AG08395 (cell line): ENCODE results near the gene TMEM126B.
"Not testable (repeated sequence)": the region's sequence is repeated elsewhere in the genome, so short reads cannot be mapped to it uniquely, and the experiment has no call there.

Experiments used
- DNase-seq: peaks from one replicate; pipeline ENCODE4 v3.0.0; 2012; ENCODE audit warnings: mixed read lengths, low spot score

The TMEM126B gene

DNA sequence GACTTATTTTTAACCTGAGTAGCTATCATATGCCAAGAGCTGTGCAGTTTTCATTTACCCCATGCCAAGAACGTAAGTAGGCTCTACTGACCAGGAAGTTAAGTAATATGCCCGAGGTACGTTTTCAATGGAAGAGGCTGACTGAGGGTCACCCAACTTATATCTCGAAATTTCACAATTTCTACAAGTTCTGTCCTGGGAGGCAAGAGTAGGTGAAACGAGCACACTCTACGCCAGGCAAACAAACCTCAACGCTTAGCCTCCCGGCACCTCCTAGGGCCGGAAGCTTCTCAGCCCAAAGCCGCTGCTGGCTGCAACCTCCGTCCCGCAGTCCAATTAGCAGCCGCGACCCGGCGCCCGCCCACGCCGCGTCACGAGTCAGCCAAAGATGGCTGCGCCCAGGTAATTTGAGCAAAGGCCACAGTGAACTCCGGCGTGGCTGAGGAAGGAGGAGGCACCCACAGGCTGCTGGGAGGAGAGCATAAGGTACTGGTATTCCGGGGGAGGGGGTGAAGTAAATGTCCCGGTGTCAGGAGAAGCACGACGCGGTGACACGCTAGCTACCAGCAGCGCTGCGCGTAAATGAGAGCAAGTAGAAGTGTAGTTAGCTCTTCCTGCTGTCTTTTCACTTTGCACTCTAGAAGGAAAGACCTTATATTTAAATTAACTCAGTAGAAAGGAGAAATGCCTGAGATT, 19.4 kb downstream of the TMEM126B start, which contains the start of gene TMEM126A:
Gene TMEM126A, plus strand, starts transcription at position 364 of the 696 bp plus-strand sequence. CDS start 2,289 bp downstream, outside the sequence.
- peak; percentile 89 for DNase-seq

DNA sequence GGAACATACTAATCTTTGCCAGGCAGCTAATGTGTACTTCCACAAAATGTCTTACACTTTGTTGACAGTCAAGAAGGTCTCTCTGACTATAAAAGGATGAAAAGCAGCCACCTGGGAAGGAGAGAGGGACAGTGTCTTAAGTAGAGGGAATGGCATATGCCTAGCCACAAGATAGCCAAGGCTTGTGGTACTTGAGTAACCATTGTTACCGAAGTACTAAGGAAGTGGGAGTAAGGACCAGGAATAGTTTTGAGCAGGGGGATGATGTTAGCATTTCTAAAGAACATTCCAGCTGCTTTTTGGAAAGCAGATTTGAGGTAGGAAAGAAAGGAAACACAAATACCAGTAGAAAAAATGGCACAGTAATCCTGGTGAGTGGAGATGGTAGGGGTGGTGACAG, 22.7 kb downstream of the TMEM126B start:
- no peak for DNase-seq

DNA sequence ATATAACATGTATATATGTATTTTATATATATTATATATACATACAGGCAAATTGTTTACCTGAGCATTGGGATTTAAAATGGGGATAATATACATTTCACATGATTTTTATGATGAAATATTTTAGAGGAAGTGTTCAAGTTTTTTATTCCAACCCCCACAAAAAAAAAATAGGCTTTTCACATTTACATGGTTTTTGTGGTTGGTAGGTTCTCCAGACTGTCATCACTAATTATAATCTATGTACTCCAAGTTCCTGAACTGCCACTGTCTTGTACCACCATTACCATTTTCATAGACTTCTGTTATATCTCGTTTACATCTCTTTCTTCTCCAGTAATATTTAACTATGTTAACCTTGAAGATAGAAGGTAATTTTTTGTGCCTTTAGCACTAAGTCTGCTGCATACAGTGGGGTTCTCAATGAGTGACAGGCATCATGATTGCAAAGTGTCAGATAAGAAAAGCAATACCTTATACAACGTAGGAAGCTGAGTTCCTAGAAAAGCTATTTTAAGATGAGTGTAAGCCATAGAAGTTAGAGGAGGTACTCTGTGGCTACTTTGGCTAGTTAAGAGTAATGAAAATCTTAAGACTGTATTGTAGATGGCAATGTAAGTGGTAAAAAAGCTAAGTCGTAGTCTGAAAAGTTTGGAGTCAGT, 24.5 kb downstream of the TMEM126B start:
- no peak for DNase-seq

DNA sequence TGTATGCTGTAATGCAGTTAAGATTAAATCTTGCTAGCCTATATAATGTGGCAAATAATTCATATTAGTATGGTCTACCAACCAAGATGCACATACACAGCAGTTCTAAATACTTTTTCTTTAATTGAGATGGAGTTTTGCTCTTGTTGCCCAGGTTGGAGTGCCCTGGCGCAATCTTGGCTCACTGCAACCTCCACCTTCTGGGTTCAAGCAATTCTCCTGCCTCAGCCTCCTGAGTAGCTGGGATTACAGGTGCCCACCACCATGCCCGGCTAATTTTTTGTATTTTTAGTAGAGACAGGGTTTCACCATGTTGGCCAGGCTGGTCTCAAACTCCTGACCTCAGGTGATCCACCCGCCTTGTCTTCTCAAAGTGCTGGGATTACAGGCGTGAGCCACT, 25.9 kb downstream of the TMEM126B start:
- not testable (repeated sequence) for DNase-seq

DNA sequence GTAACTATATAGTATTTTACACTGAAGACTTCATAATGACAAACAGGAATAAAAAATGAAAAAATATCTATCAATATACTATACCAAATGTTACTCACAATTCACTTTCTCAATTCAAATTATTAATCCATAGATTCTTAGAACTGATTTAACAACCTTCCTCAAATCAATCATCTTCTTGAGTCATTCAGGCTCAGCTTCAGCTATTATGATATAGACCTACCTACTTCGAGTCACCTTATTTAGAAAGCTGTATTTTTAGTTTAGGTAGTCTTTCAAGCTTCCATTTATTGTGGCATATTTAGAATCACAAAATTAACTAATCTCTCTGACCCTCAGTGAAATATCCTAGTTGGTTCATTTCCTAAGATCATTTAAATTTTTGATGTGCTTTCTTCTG, 28.4 kb downstream of the TMEM126B start:
- no peak for DNase-seq

DNA sequence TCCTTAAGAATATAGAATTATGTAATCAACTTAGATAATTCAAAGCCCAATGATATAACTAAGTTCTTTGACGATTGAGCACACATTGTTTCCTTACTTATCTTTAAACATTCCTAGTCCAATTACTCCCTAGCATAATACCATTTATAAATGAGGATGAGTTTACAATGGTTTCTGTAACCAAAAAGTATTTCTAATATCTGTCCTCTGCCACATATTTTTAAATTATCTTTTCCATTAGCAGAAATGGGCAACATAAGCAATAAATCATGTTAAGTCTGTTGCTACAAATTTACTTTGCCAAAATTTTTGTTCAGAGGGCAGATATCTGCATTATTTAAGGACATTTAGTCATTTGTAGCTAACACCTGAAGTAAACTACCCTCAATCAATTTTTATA, 29.8 kb downstream of the TMEM126B start:
- no peak for DNase-seq

DNA sequence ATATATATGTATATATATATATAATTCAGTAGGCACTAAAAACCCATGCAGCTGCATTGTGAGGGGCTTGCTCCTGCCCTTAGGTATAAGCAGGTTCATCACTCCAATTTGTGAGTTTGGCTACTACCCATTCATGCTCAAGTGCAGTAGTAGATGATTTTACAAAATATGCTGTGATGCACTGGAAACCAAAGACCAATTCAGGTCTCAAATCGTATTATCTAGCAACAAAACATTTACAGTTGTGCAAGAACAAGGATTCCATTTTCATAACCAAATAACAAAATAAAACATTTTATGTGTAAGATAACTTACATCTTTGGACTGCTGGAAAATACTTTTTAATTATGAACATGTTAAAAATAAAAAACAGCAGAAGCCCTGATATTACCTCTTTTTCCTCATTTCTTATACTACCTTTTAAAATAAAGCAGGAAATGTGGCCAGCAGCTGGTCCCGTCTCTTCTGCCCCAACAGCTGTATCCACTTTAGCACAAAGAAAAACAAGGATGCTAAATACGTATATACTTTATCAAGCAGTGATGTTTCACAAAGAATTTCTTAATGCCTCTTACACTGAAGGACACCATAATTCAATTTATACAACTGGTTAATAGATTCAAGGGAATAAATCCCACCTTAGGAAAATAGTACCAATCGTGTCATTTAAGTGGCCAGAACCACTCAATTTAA, 33.7 kb downstream of the TMEM126B start:
- peak; percentile 17 for DNase-seq

DNA sequence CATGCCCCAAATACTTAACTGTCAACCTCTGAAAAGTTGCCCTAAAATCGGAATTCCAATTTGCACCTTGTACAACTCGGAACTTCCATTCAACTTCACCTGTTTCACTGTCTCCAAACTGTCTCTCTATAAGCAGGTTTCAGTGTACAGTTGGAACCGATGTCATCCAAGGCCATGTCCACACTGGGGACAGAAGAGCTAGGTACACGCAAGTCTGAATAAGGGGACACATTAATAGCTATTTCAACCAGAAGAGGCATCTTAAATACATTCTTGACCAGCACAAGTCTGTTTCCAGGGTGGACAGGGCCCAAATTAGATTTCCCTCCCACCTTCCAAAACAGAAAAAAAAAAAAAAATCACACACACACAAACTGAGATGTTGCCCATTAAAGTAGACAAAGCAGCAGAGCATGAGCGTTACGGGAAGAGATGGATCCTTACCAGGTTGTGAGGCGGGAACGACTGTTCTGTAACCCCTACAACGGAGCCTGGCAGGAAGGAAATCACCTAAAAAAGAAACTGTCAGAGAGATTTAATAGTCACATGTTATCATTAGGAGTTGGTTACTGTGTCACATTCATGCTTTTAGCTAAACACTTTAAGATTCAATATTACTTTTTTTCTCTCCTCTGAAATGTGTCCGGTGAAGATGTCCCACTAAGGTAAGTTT, 34.8 kb downstream of the TMEM126B start:
- DNase-seq = peak; percentile 10

DNA sequence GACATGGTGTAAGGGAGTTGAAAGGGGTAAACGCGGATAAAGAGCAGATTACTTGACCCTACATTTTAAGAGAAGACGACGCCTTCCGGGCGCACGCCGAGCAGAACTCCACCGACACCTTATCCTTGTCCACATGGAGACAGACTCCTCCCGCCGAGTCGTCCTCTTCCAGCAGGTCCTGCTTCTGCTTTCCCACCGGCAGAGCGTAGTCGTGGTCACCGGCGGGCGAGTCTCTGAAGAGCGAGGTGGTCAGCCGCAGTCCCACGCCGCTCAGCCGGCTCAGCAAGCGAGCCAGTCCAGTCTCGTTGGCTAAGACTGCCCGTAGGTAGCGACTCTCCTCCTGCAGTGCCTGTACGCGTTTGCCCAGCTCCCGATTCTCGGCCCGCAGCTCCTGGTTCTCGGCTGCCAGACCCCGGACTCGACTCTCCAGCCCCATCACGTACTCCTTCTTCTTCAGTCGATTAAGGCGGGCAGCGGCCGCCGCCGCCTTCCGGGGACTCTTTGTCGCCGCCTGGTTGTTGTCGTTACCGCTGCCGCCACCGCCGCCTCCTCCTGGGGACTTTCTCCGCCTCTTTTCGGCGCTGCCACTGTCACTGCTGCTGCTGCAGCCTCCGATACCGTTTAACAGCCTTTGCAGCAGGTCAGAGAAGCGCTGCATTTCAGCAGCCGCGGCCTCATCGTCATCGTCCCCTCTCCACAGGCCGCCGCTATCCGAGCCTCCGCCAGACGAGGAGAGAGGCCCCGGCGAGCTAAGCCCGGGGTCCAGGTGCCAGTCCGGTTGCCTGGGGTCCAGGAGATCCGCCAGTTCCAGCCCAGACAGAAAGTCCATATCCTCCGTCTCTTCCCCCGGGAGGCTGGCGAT, 35.6 kb downstream of the TMEM126B start:
- peak; percentile 57 for DNase-seq

DNA sequence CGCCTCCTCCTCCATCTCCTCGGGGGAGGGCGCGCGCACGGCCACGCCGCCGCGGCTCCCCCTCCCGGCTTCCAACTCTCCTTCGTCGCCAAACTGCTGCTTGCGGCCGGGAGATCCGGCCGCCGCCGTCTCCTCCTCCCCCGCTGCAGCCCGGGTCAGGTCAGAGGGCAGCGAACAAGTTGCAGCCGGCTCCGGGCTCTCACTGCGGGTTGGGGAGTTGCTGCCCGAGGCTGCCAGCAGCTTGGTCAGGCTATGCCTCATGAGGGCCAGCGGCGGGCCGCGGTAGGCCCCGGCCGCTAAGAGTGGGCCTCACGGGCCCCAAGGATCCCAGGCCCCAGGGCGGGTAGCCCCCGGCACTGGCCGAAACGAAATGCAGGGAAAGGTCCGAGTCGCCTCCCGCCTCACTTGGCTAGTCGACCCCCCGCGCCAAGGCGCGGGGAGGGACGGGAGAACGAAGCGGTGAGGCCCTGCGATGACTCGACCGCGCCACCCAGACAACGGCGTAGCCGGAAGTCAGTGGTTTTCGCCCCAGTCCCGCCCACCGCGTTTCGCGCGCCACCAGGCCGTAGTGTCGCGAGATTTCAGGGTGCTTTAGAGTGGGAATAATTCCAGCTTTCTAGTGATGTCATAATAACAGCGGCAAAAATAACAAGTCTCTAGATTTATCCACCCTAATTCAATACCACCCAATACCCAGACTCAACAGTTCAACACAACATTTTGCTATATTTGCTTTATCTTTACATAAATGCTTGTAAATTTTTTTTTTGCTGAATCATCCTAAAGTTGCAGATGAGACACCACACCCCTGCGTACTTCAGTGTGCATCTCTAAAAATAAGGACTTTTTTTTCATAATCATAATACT, 36.5 kb downstream of the TMEM126B start, which contains the start of gene CREBZF:
Gene CREBZF, minus strand, starts transcription at position 515 of the 867 bp plus-strand sequence. Its CDS starts 254 bp downstream, at position 261.
- peak; percentile 95 for DNase-seq

DNA sequence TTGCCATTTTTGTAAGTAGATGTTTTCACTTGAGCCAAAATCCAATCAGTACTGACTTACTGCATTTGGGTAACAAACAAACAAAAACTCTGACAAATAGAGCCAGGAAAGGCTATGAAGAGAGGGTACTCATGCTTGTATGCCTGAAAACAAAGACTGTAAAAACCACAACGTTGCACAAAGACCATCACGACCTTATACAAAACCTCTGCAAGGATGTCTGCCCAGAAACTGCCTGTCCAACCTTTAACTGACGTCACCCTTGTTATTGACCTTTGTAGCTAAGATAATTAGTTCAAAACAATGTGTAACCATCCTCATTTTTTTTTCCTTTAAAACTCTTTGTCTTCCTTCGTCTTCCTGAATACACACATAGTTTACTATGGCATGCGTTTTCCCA, 37.3 kb downstream of the TMEM126B start:
- DNase-seq = no peak

DNA sequence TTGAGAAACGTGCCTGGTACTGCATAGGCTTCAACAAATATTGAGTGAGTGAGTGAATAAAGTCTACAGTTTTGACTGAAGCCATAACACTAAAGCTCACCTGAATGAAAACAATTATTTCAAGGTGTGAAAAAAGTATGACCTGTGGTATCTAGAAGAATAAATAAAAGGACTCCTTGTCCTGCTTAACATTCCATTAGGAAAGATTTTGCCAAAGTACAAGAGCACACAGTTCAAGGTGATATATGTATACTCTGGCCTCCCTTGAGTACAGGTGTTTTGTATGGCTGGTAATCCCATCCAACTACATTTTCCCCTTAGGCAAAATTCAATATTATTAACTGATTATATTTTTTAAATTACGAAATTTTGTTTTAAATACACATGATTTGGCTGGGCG, 38.3 kb downstream of the TMEM126B start:
- DNase-seq = no peak

DNA sequence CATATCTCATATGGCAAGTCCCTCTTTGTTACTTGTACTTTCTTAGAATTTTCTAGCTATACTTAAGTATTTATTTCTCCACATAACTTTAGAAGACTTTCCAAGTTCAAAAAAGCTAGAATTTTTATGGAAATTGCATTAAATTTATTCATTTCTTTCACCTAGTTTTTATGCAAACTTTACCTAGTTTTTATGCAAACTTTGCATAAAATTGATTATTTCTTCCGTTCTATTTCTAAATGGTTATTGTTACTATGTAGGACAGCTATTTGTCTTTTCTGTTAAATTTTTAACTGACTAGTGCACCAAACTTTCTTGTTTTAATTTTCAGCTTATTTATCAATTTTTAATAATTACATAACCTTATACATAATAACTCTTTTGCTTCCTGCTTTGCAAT, 39.8 kb downstream of the TMEM126B start:
- no peak for DNase-seq

DNA sequence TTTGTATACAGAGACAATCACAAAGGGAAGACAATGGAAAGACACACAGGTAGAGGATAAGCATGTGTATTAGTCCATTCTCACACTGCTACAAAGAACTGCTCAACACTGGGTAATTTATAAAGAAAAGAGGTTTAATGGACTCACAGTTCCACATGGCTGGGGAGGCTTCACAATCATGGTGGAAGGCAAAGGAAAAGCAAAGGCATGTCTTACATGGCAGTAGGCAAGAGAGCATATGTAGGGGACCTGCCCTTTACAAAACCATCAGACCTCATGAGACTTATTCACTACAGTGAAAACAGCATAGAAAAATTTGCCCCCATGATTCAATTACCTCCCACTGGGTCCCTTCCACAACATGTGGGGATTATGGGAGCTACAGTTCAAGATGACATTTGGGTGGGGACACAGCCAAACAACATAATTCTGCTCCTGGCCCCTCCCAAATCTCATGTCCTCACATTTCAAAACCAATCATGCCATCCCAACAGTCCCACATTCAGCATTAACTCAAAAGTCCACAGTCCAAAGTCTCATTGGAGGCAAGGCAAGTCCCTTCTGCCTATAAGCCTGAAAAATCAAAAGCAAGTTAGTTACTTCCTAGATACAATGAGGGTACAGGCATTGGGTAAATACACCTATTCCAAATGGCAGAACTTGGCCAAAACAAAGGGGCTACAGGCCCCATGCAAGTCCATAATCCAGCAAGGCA, 42.7 kb downstream of the TMEM126B start:
- not testable (repeated sequence) for DNase-seq

DNA sequence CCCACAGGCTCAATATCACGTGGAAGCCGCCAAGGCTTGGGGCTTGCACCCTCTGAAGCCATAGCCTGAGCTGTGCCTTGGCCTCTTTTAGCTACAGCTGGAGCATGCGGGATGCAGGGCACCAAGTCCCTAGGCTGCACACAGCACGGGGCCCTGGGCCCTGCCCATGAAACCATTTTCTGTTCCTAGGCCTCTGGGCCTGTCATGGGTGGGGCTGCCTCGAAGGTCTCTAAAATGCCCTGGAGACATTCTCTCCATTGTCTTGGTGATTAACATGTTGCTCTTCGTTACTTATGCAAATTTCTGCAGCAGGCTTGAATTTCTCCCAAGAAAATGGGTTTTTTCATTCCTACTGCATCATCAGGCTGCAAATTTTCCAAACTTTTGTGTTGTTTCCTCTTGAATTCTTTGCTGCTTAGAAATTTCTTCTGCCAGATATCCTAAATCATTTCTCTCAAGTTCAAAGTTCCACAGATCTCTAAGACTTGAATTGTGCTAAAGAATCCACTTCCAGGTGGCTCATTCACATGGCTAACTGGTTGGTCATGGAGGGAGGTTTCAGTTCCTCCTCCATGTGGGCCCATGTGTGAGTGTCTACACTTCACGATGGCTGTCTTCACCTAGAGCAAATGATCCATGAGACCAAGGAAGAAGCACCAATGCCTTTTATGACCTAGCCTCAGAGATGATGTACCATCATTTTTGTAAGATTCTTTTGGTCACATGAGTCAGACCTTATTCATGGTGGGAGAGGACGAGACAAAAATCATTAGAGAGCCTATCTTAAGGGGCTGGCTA, 43.9 kb downstream of the TMEM126B start:
- no peak for DNase-seq

DNA sequence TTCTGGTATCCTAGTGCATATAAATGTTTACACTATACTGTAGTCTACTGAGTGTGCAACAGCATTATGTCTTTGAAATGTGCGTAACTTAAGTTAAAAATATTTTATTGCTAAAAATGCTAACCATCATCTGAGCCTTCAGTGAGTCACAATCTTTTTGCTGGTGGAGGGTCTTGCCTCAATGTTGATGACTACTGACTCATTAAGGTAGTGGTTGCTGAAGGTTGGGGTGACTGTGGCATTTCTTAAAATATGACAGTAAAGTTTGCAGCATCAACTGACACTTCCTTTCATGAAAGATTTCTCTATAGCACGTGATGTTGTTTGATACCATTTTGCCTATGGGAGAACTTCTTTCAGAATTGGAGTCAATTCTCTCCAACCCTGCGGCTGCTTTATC, 45.0 kb downstream of the TMEM126B start:
- DNase-seq = no peak

DNA sequence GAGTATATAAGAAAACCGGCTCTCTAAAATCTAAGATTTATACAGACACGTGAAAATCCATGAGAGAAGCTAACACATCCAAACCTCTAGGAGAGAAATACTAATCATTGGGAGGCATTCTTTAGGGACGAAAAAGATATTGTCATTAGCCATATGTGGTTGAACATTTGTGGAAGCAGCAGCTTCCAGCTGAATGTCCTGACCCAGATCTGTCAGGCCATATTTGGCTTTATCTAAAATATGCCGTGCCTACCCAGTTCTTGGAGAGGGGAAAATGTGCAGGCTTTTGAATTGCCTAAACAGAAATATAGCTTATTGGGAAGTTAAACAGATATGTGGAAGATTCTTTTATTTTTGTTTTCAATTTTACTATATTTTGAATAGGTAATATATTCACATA, 51.2 kb downstream of the TMEM126B start:
- DNase-seq = no peak

DNA sequence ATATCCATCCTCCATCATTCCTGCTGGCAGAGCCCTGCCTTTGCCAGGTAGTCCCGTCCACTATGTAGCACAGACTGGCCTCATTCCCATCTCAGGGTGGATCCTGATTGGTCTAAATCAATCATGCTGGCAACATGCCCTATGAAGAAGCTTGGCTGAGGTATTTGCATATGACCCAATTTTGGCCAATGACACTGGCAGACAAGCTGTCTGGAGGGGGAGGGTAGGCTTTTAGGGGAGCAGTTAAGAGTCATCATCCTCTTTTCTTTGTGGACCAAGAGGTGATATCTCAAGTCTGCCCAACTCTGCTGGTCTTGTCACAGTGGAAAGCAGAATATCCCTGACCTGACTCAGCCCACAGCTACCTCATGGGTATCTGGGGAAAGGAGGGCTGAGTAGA, 52.5 kb downstream of the TMEM126B start:
- DNase-seq = no peak
